MV-4-11 (cell line): ENCODE data around the gene CDC6.

Experiments used
- DNase-seq: peaks from one replicate; lab custom pipeline; 2025; lab: John Stamatoyannopoulos, UW

Gene CDC6

GRCh38 chr17:40352237-40352778 lies 64.6 kb downstream of the CDC6 start:
- DNase-seq, result no peak

- peak; percentile 92 for DNase-seq
These were observed 65.2 kb downstream of the CDC6 start for GRCh38 chr17:40352779-40353394.
